ENCODE data around the gene DNMT1.
"Not testable (repeated sequence)": the region's sequence is repeated elsewhere in the genome, so short reads cannot be mapped to it uniquely, and the experiment has no call there.

GRCh38 chr19:10241826-10242449, 47.2 kb upstream of the DNMT1 start:
- not testable (repeated sequence) for TF ChIP-seq CTCF (IDR thresholded peaks at IDR 0.05); JUN (CRISPR knock-in tag; IDR thresholded peaks at IDR 0.05); TCF7 (CRISPR knock-in tag; IDR thresholded peaks at IDR 0.05; ENCODE audit: low read depth)
- TF ChIP-seq, protein P1, sequence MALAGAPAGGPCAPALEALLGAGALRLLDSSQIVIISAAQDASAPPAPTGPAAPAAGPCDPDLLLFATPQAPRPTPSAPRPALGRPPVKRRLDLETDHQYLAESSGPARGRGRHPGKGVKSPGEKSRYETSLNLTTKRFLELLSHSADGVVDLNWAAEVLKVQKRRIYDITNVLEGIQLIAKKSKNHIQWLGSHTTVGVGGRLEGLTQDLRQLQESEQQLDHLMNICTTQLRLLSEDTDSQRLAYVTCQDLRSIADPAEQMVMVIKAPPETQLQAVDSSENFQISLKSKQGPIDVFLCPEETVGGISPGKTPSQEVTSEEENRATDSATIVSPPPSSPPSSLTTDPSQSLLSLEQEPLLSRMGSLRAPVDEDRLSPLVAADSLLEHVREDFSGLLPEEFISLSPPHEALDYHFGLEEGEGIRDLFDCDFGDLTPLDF (CRISPR knock-in tag; IDR thresholded peaks at IDR 0.05) = not testable (repeated sequence)

Measured in WTC11 (cell line).